ENCODE measurements around the gene MCEMP1.

- TF ChIP-seq CTCF (IDR thresholded peaks at IDR 0.05) (no peak), POLR2A (IDR thresholded peaks at IDR 0.05) (no peak)
Observed at GRCh38 chr19:7699003-7699402, 22.1 kb downstream of the MCEMP1 start.

All from transverse colon (tissue), 3 donors.